Stimulated activated CD4-positive, alpha-beta T cell treated with anti-CD3 and anti-CD28 coated beads, Interleukin-1b, Interleukin-23, amount 100 ng/mL, for 48 hours (primary cell): ENCODE data around the gene MUC5B.
A peak's percentile ranks its signal among the peaks of the same experiment; 100 is the strongest.
"Not testable (repeated sequence)": the region's sequence is repeated elsewhere in the genome, so short reads cannot be mapped to it uniquely, and the experiment has no call there.

ENCODE experiments used
- DNase-seq: peaks from one replicate; pipeline ENCODE4 v3.0.0-alpha.2; 2020

Gene MUC5B

GRCh38 chr11:1204381-1205101 is 18.3 kb upstream of the MUC5B start:
- DNase-seq: peak; percentile 0

- peak; percentile 1 for DNase-seq
Observed at GRCh38 chr11:1205121-1205986, 17.5 kb upstream of the MUC5B start.

- no peak for DNase-seq
Observed at GRCh38 chr11:1205987-1206331, 16.9 kb upstream of the MUC5B start.

- peak; percentile 0 for DNase-seq
Observed at GRCh38 chr11:1206391-1207271, 16.2 kb upstream of the MUC5B start.

- DNase-seq: peak; percentile 0
Observed at GRCh38 chr11:1207401-1208143, 15.3 kb upstream of the MUC5B start.

GRCh38 chr11:1208144-1208393 is 14.8 kb upstream of the MUC5B start:
- no peak for DNase-seq

GRCh38 chr11:1208394-1209261 is 14.2 kb upstream of the MUC5B start:
- DNase-seq: no peak

GRCh38 chr11:1209371-1210057 is 13.4 kb upstream of the MUC5B start:
- DNase-seq: no peak

- DNase-seq: no peak
Observed at GRCh38 chr11:1211838-1212237, 11.0 kb upstream of the MUC5B start.

GRCh38 chr11:1215826-1216225 is 7.0 kb upstream of the MUC5B start:
- not testable (repeated sequence) for DNase-seq

- DNase-seq: no peak
Observed at GRCh38 chr11:1217151-1217550, 5.7 kb upstream of the MUC5B start.

- no peak for DNase-seq
Observed at GRCh38 chr11:1218256-1218787, 4.5 kb upstream of the MUC5B start.

- DNase-seq: no peak
Observed at GRCh38 chr11:1218788-1219445, 3.9 kb upstream of the MUC5B start.

GRCh38 chr11:1219446-1219833 is 3.4 kb upstream of the MUC5B start:
- DNase-seq: no peak

- no peak for DNase-seq
Observed at GRCh38 chr11:1219834-1220815, 2.7 kb upstream of the MUC5B start.

- no peak for DNase-seq
Observed at GRCh38 chr11:1220941-1221721, 1.7 kb upstream of the MUC5B start.

- no peak for DNase-seq
Observed at GRCh38 chr11:1221848-1222311, 986 bp upstream of the MUC5B start.
